GM12801 (cell line): ENCODE data around the gene SLC4A8.

Experiments used
- TF ChIP-seq, protein P1 (sequence below): IDR thresholded peaks from one replicate; pipeline ENCODE4 v1.5.1; 2011; ENCODE audit warnings: control low read depth; ENCODE audit not compliant: insufficient read length; ENCODE audit errors: extremely low read depth

Gene SLC4A8

DNA sequence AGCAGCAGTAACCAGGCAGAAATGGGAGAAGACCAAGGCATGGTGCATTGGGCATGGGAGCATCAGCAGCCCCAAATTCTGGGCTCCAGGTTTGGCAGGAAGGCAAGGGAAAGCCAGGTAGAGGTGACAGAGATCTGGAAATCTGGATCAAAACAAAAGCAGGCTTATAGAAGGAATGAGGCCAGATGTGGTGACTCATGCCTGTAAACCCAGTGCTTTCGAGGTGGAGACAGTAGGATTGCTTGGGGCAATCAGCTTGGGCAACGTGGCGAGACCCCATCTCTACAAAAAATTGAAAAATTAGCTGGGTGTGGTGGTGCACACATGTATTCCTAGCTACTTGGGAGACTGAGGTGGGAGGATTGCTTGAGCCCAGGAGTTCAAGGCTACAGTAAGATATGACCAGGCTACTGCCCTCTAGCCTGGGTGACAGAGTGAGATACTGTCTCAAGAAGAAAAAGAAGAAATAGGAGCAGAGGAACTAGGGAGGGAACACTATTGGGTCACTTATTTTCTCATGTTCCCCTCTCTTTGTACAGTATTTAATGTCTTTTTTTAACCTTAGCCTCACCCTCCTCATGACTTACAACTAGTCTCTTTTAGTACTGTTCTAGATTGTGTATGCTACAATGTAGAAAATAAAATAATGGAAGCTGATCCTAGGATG lies 25.1 kb downstream of the SLC4A8 start:
- TF ChIP-seq, protein P1, sequence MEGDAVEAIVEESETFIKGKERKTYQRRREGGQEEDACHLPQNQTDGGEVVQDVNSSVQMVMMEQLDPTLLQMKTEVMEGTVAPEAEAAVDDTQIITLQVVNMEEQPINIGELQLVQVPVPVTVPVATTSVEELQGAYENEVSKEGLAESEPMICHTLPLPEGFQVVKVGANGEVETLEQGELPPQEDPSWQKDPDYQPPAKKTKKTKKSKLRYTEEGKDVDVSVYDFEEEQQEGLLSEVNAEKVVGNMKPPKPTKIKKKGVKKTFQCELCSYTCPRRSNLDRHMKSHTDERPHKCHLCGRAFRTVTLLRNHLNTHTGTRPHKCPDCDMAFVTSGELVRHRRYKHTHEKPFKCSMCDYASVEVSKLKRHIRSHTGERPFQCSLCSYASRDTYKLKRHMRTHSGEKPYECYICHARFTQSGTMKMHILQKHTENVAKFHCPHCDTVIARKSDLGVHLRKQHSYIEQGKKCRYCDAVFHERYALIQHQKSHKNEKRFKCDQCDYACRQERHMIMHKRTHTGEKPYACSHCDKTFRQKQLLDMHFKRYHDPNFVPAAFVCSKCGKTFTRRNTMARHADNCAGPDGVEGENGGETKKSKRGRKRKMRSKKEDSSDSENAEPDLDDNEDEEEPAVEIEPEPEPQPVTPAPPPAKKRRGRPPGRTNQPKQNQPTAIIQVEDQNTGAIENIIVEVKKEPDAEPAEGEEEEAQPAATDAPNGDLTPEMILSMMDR = no peak

DNA sequence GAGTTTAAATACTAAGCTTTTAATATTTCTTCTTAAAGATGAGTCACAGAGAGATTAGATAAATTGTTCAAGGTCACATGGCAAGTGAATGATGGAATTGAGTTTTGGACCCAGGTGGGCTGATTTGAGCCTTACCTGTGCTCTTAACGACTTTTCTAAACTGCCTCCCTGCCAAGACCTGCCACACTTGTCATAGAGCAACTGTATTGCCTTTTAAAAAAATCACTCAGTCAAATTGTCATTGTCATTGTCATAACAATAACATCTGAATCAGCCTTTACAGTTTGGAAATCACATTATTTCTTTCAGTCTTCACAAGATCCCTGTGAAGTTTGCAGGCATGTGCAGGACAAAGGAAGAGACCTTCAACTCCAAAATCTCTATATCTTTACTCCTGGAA lies 25.7 kb downstream of the SLC4A8 start:
- TF ChIP-seq, protein P1 = no peak

DNA sequence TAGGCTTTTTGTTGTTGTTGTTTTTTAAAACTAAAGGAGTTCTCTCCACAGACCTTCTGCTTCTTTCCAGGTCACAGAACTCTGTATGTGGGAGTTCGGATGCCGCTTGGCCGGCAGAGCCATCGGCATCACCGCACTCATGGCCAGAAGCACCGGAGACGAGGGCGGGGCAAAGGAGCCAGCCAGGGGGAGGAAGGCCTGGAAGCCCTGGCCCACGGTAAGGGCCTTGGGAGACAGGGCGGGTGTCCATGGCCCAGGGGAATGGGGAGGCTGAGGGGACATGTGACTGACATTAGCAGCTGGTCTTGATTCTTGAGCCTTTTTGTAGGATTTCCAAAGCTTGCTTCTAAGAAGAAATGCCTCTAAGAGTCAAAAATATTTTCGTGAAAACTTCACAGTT lies 26.2 kb downstream of the SLC4A8 start:
- TF ChIP-seq, protein P1 = no peak

DNA sequence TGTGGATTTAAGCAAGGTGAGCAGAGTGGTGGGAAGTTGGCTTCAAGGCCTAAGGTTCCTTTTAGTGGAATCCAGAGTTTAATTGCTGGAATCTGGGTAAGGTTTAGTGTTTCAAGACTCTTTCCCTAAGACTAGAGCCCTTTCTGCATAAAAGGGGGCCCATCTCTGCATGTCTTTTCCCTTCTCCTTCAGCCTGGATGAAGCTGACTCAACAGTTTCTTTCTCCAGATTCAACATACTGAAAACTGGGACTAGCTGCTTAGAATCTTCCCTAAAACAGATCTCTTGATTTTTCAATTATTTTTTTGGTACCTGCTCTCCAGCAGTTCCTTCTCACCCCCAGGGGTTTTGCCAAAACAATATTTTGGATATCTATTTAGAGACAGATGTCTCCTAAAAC lies 34.0 kb downstream of the SLC4A8 start:
- TF ChIP-seq, protein P1 = no peak

DNA sequence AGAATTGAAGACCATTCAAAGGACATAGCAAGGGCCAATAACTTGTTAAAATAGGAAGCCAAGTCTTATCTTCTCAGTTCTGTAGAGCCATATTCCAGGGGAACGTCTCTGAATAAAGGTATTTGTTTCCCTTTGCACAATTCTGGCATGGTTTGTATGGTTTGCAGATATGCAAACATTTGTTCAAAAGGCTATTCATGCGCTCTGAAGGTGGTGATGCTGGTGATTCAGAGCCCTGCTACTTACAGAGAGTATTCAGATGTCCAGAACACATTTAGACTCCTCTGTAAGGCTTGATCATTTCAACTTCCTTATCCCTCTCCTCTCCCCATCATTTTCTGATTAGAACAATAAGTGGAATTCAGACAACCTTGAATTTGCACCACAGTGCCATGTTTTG lies 35.9 kb downstream of the SLC4A8 start:
- TF ChIP-seq, protein P1 = no peak

DNA sequence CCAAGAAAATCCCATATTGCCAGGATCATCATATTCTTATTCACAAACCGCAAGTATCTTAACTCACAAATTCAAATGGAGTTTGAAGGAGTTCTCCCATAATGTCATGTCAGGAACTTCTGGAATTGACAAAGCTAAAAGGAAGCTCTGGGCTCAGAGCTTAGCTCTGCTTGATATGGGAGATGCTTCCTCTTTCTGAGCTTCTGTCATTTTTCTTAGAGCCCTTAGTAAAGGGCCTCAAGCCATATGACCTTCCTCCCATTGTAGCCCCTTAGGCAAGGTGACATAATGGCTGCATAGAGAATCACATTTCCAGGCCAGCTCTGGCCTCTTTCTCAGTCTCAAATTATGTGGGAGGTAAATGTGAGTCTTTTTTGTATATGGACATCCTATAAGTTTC lies 40.9 kb downstream of the SLC4A8 start:
- TF ChIP-seq, protein P1 = no peak

DNA sequence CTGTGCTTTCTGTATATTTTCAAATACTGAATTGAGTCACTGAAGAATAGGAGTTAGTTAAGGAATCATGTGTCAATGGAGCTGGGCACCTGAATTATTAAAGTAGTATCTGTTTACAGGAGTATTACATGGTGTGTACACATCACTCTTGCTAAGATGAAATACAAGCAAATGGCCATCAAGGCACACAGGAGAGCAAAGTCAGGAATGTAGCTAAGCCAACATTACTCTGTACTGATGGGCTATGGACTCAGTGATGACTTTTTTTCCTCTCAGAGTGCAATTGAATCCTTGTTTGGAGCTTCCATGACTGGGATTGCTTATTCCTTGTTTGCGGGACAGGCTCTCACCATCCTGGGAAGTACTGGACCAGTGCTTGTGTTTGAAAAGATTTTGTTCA lies 45.5 kb downstream of the SLC4A8 start:
- TF ChIP-seq, protein P1 = no peak
